Measurements from ENCODE around the gene FOXL2NB.

DNA sequence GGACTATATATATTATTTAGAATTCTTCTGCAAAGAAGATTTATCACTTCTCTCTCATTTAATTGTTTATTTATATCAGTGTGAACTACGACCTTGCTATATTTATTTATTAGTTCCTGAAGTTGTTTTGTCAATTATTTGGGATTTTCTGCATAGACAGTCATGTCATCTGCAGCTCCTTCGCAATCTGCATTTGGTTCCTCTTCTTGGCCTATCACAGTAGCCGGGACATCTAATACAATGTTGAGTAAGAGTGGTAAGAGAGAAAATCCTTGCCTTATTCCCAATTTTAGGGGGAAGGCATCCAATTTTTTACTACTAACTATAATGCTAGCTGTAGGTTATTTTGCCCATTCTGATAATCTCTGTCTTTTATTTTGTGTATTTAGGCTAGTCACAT is 39.5 kb upstream of the FOXL2NB start:
- TF ChIP-seq POLR2A (IDR thresholded peaks at IDR 0.05; ENCODE audit: extremely low read depth, insufficient read length) = no peak
- TF ChIP-seq, protein P1, sequence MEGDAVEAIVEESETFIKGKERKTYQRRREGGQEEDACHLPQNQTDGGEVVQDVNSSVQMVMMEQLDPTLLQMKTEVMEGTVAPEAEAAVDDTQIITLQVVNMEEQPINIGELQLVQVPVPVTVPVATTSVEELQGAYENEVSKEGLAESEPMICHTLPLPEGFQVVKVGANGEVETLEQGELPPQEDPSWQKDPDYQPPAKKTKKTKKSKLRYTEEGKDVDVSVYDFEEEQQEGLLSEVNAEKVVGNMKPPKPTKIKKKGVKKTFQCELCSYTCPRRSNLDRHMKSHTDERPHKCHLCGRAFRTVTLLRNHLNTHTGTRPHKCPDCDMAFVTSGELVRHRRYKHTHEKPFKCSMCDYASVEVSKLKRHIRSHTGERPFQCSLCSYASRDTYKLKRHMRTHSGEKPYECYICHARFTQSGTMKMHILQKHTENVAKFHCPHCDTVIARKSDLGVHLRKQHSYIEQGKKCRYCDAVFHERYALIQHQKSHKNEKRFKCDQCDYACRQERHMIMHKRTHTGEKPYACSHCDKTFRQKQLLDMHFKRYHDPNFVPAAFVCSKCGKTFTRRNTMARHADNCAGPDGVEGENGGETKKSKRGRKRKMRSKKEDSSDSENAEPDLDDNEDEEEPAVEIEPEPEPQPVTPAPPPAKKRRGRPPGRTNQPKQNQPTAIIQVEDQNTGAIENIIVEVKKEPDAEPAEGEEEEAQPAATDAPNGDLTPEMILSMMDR (IDR thresholded peaks at IDR 0.05; ENCODE audit: low read depth, low read length) = no peak

All from NB4 (cell line).